DND-41 (cell line): ENCODE measurements around the gene CCDC80.
"Not testable (repeated sequence)": the region's sequence is repeated elsewhere in the genome, so short reads cannot be mapped to it uniquely, and the experiment has no call there.

ENCODE experiments used
- ATAC-seq: fragments of 200-7000 bp; cut with Tn5 transposase; 3 replicates; pipeline ENCODE4 v1.9.1; 2021; ENCODE audit warnings: low read depth; ENCODE audit not compliant: insufficient read depth
- DNase-seq: peaks from one replicate; pipeline ENCODE4 v3.0.0-alpha.2; 2020
- H2AFZ ChIP-seq: 2 replicates; pipeline ENCODE4 v1.6.0; 2012; ENCODE audit warnings: low read depth, low read length
- H3K27ac ChIP-seq: 2 replicates; pipeline ENCODE4 v1.5.1; 2012; ENCODE audit warnings: low read length, inconsistent platforms
- H3K27me3 ChIP-seq: fragments of 200-600 bp; sonication (generic); 2 replicates; pipeline ENCODE4 v1.6.0; 2012; ENCODE audit warnings: low read length, mild to moderate bottlenecking, inconsistent platforms; ENCODE audit not compliant: insufficient read depth, poor library complexity
- H3K36me3 ChIP-seq: 2 replicates; pipeline ENCODE4 v1.5.1; 2012; ENCODE audit warnings: low read length, inconsistent platforms; ENCODE audit not compliant: insufficient read depth
- H3K4me1 ChIP-seq: 2 replicates; pipeline ENCODE4 v1.5.1; 2012; ENCODE audit warnings: mild to moderate bottlenecking, low read length; ENCODE audit not compliant: insufficient read depth
- H3K4me2 ChIP-seq: 2 replicates; pipeline ENCODE4 v1.6.0; 2012; ENCODE audit warnings: mild to moderate bottlenecking, moderate library complexity, low read length, inconsistent platforms; ENCODE audit not compliant: insufficient read depth
- H3K4me3 ChIP-seq, 2 experiments: fragments of 200-600 bp in 1 of 2; shearing (Covaris generic) in 1 of 2; 2 replicates each; pipeline ENCODE4 v1.5.1; 2012 to 2016; ENCODE audit warnings: inconsistent platforms in 2 of 2, low read length in 2 of 2, mild to moderate bottlenecking in 2 of 2, low read depth in 1 of 2, moderate library complexity in 1 of 2
- H3K79me2 ChIP-seq: 2 replicates; pipeline ENCODE4 v1.6.0; 2012; ENCODE audit warnings: low read length, inconsistent platforms; ENCODE audit not compliant: insufficient read depth
- H3K9ac ChIP-seq: 2 replicates; pipeline ENCODE4 v1.6.0; 2012; ENCODE audit warnings: low read depth, mild to moderate bottlenecking, inconsistent platforms, low read length, moderate library complexity
- H3K9me3 ChIP-seq: 2 replicates; pipeline ENCODE4 v1.5.1; 2012; ENCODE audit warnings: low read length, moderate library complexity, mild to moderate bottlenecking, inconsistent platforms; ENCODE audit not compliant: insufficient read depth, severe bottlenecking
- H4K20me1 ChIP-seq: 2 replicates; pipeline ENCODE4 v1.6.0; 2012; ENCODE audit warnings: low read length; ENCODE audit not compliant: insufficient read depth
- CTCF ChIP-seq: IDR thresholded peaks from 2 replicates; pipeline ENCODE4 v1.5.1; 2012; ENCODE audit warnings: borderline replicate concordance, low read length, moderate library complexity, mild to moderate bottlenecking; ENCODE audit not compliant: poor library complexity, severe bottlenecking; ENCODE audit errors: extremely low read depth
- EZH2 ChIP-seq: IDR thresholded peaks from 3 replicates; pipeline ENCODE4 v1.6.1; 2012; ENCODE audit warnings: borderline replicate concordance, low read depth, mild to moderate bottlenecking, moderate library complexity, low read length, inconsistent platforms; ENCODE audit not compliant: severe bottlenecking

The CCDC80 gene

GRCh38 chr3:112671930-112672715 is 31.2 kb upstream of the CCDC80 start:
- no peaks in the 10 kb centered on the region for H3K4me1 ChIP-seq
- TF ChIP-seq EZH2: no peak
- no peak for TF ChIP-seq CTCF
- DNase-seq (no peak), ATAC-seq (no peak)
- no peak overlapping the region for H3K4me3 ChIP-seq
- H2AFZ ChIP-seq: no peak overlapping the region
- no peaks in the 10 kb centered on the region for H4K20me1 ChIP-seq
- H3K79me2 ChIP-seq: no peaks in the 10 kb centered on the region
- no peak overlapping the region for H3K4me2 ChIP-seq
- H3K9me3 ChIP-seq: no peaks in the 10 kb centered on the region
- H3K27me3 ChIP-seq: peaks cover 2% of the 10 kb centered on the region
- no peaks in the 10 kb centered on the region for H3K36me3 ChIP-seq
- H3K9ac ChIP-seq: no peak overlapping the region
- H3K27ac ChIP-seq: no peak overlapping the region

DNA sequence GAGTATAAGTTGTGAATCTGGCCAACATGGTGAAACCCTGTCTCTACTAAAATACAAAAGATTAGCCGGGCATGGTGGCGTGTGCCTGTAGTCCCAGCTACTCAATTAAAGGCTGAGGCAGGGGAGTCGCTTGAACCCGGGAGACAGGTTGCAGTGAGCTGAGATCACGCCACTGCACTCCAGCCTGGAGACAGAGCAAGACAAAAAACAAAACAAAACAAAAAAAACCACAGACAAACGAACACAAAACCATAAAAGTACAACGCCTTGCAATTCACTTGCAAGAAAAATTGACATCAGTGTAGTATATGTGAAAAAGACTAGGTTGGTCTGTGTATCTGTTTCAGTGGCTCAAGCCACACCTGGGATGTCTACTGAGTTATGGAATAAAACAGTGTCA is 29.9 kb upstream of the CCDC80 start:
- Histone ChIP-seq H3K4me2 (no peak overlapping the region), H3K27ac (no peak overlapping the region), H3K79me2 (no peaks in the 10 kb centered on the region), H3K9me3 (no peaks in the 10 kb centered on the region), H3K9ac (no peak overlapping the region), H3K27me3 (peaks cover 2% of the 10 kb centered on the region), H3K4me1 (no peaks in the 10 kb centered on the region), H4K20me1 (no peaks in the 10 kb centered on the region), H2AFZ (no peak overlapping the region), H3K4me3 (no peak overlapping the region), H3K36me3 (no peaks in the 10 kb centered on the region)
- DNase-seq (no peak), ATAC-seq (no peak)
- TF ChIP-seq CTCF (no peak), EZH2 (no peak)

DNA sequence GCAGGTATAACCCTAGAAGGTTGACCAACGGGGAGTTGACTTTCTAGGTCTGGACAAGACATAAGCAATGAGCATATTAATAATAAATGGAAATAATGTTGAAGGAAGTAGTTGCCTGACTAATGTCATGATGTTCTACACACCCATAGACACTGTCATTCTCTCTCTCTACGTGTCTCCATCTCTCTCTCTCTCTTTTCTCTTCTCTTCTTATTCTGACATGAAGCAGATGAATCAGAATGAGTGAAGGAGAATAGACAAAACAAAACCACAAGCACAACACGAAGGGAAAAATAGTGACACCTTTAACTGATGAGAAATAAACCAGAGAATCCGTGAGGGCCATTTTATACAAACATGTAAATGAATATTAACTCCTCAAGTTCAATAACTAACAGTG is 26.7 kb upstream of the CCDC80 start:
- no peaks in the 10 kb centered on the region for H3K4me1 ChIP-seq
- TF ChIP-seq CTCF: no peak
- no peak for TF ChIP-seq EZH2
- no peak for ATAC-seq
- H3K79me2 ChIP-seq: no peaks in the 10 kb centered on the region
- H4K20me1 ChIP-seq: no peaks in the 10 kb centered on the region
- no peak overlapping the region for H3K9ac ChIP-seq
- H3K4me3 ChIP-seq: no peak overlapping the region
- H3K4me2 ChIP-seq: no peak overlapping the region
- H2AFZ ChIP-seq: no peak overlapping the region
- H3K27me3 ChIP-seq: peaks cover 1% of the 10 kb centered on the region
- no peak for DNase-seq
- H3K36me3 ChIP-seq: no peaks in the 10 kb centered on the region
- no peak overlapping the region for H3K27ac ChIP-seq
- H3K9me3 ChIP-seq: no peaks in the 10 kb centered on the region

DNA sequence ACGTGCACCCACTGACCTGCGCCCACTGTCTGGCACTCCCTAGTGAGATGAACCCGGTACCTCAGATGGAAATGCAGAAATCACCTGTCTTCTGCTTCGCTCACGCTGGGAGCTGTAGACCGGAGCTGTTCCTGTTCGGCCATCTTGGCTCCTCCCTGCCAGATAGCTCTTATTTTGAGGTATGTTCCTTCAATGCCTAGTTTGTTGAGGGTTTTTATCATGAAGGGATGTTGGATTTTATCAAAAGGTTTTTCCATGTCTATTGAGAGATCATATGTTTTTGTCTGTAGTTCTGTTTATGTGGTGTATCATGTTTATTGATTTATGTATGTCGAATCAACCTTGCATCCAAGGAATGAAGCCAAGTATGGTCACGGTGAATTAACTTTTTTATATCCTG is 24.1 kb upstream of the CCDC80 start:
- not testable (repeated sequence) for H3K9ac ChIP-seq, H3K9me3 ChIP-seq, H2AFZ ChIP-seq, H3K27ac ChIP-seq, H3K36me3 ChIP-seq, DNase-seq, H3K4me1 ChIP-seq, H4K20me1 ChIP-seq, ATAC-seq, H3K4me3 ChIP-seq, H3K79me2 ChIP-seq, H3K27me3 ChIP-seq, H3K4me2 ChIP-seq
